ENCODE data around the gene ANKRD50. TPM values are rescaled to one million over a fixed set of nuclear protein-coding genes. Genes with fewer than 3 reads are reported as not detected.

ANKRD50 gene
- total RNA-seq, 1 donor from 2014 or later: 0.39 TPM

DNA sequence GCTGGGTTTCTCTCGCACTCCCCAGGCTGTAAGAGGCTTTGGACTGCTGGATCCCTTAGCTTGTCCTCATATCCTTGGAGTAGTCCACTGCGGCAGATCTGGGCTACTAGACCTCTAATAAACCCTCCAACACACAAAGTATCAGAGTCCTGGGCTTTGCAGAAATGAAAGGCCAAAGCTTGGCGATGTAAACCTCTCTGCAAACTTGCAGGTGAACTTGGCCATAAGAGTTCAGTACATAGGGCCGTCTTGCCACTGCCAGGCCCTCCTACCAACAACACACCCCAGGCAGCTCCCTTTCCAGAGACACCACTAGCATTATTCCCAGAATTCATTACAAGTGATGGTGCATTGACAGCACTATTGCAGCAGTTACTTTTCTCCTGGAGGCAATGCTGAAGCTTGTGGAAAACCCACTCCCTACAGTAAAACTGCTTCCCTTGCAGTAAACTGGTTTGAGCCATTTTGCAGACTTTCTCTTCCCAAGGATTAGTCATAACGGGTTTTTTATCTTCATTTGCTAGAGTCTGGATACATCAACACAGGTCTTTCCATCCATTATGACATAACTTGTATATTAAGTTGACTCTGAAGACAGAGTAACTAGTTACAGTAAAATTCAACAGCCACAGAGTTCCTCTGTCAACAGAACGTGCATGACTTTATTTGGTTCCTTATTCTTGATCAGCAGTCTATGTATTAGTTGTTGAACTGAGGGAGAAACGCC lies 2.4 kb downstream of the ANKRD50 start:
- intact Hi-C loops (cut with micrococcal nuclease): no loop called here

DNA sequence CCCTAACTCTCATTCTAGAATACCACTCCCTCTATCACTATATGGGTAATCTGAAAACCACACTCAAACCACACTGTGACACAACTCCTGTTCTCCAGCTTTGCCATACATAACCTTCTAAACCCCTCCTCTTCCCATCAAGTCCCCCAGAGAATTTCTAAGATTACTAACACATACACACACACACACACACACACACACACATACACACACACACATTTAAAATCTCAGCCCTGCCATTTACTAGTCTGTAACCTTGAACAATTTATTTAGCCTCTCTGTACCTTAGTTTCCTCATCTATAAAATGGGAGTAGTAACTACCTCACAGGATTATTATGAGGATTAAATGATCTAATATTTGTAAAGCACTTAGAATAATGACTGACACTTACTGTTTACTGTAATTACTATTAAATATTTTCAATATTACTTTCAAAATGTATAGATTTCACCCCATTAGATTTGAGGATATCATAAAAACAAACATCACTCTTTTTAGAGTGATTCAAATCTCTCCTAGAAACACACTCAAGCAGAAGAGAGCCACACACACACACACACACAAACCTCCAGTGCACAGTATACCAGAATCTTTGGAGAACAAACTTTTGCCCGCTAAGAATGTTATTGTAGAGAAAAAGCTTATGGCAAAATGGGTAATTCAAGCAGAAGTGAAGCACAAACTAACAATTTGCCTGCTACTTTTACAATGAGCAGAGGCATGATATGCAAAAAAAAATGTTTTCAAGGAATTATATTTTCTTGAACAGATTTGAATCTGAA lies 3.8 kb downstream of the ANKRD50 start:
- intact Hi-C loops (cut with micrococcal nuclease): no loop called here

DNA sequence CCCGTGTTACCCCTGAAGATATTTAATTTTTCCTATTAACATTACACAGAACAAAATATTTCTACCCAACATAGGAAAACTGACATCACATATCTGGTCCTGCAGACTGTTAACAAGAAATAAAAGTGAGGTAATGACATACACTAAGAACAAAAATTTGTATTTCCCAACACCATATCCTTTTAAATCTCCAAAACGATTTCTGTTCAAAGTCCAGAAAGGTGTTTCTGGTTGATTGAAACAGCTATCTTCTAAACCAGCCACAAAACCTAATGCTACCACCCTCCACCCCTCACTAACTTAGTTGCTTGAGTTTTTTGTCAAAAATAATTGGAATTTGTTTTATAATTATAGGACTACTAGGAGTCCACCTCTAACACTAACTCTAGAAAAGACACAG lies 7.1 kb downstream of the ANKRD50 start:
- intact Hi-C loops (cut with micrococcal nuclease): no loop called here

DNA sequence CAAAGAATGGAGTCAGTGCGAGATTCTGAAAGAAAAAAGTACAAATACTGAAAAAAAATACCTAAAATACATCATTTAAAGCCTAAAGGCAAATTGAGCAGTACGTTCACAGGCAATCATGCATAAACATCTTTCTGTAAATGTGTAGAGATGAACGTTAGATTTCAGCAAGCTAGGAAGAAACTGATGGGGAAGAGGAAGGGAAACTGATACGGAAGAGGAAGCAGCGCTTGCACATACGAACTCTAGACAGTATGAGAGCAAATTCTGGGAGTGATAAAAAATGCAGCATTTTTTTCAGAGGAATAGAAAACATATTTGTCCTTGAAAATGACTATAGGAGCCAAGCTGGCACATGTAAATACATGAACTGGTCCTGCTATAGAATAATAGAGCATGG lies 9.4 kb downstream of the ANKRD50 start:
- intact Hi-C loops (cut with micrococcal nuclease): no loop called here

DNA sequence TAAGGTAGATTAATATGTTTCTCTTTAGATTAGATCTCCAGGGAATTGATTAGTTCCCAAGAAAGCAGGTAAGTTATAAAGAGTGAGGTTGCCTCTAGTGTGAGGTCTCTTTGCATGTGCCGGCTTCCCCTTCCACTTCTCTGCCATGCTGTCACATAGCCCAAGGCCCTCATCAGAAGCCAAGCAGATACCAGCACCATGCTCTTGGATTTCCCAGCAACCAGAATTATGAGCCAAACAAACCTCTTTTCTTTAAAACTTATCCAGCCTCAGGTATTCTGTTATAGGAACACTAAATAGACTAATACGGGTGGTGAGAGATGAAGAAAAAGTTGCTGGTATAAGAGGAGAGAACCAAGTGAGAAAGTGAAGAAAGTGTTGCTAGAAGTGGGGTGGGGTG lies 15.1 kb downstream of the ANKRD50 start:
- intact Hi-C loops (cut with micrococcal nuclease): no loop called here

DNA sequence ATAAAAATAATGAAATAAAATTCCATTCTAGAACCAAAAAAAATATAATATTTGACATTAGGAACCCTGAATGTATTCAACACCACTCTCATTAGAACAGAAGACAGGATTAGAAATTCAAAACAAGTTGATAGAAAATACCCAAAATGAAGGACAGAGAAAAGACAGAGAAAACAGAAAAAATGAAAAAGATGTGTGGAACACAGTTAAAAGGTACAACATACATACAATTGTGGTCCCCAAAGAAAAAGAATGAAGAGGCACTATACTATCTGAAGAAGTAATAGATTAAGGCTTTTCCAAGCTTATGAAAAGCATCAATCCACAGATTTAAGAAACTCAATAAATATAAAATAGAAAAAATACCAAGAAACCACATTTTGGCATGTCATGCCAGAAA lies 16.4 kb downstream of the ANKRD50 start:
- intact Hi-C loops (cut with micrococcal nuclease): no loop called here

DNA sequence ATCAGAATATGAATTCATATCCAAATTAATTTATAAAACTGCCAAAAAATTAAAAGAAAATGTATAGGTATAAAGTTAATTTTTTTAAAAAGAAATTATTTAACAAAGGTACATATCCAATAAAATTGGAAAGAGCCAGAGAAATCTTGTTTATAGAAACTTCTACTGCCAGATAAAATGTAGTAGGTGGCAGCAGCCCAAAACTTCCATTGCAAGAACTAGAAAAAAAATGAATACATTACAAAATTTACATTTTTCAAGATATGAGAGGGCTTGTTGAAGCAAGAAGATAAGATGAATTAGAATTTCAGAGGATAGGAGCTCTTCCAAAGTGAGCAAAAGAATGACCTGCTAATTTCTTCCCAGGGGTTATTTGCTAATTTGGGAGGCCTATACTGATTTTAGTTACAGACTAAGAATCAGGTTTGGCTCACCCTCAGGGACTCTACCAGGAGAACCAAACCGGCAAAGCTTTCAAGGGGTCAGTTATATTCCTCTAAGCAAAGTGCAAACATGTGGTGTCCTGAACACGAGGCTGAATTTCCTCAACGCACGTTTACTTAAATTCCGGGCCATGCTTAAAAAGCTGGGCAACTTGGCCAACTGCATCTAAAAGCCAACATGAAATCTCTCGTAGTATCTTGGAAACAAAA lies 17.5 kb downstream of the ANKRD50 start:
- intact Hi-C loops (cut with micrococcal nuclease): no loop called here

DNA sequence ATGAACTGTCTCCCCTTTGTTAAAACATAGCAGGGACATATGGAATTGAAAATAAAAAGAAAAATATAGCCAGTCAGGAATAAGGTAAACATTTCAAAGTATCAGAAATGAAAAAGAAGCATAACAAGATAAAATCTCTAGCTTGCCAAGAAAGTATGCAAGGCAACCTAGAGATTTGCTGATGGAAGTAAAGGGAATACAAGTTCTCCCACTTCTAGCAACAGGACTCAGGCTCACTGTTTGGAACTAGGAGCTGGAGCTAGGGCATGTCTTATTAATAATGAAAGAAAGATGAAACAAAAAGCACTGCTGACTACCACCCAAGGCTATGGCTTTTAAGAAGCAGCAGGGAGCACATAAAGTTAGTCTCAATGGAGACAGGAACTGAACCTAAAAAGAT lies 18.2 kb downstream of the ANKRD50 start:
- intact Hi-C loops (cut with micrococcal nuclease): no loop called here

DNA sequence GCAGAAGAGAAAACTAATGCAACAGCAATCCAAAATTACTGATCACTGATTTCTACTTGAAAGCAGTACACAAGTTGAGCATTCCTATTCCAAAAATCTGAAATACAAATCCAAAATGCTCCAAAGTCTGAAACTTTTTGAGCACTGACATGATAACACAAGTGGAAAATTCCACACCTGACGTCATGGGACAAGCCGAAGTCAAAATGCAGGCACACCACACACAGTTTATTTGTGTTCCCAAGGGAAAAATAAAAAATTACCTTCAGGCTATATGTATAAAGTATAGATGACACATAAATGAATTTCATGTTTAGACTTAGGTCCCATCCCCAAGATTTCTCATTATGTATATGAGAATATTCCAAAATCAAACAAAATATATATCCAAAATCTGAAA lies 20.7 kb downstream of the ANKRD50 start:
- intact Hi-C loops (cut with micrococcal nuclease): no loop called here

DNA sequence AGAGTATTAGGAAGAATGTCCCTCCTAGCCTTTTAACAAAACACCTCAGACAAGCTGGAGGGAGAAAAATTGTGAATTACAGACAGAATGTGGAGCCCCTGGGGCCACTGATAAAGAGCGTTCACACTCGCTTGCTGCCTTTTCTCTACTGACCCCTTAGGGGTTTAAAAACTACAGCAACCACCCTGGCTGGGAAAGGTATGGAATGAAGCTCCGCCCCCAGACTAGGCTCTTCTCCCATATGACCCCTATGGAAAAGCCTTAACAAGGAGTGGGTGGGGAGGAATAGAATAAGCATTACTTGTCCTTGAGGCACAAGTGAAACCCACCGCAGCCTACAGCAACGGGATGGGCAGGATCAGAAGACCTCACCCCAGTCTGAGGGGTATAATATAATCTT lies 26.3 kb downstream of the ANKRD50 start:
- intact Hi-C loops (cut with micrococcal nuclease): no loop called here

DNA sequence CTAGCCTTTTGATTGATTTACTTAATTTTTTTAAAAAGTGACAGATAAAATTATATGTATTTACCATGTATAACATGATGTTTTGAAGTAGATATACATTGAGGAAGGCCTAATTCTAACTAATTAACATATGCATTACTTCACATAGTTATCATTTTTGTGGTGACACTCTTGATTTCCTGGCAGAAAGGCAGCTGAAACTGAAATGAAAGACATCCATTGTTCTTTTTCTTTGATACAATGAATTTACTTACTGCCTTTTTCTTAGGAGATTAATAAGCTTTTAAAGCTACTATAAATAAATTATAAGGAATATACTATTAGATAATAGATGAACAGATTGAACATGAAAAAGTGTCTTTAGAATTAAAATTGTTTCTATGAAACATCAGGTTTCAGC lies 26.7 kb downstream of the ANKRD50 start:
- intact Hi-C loops (cut with micrococcal nuclease): no loop called here

DNA sequence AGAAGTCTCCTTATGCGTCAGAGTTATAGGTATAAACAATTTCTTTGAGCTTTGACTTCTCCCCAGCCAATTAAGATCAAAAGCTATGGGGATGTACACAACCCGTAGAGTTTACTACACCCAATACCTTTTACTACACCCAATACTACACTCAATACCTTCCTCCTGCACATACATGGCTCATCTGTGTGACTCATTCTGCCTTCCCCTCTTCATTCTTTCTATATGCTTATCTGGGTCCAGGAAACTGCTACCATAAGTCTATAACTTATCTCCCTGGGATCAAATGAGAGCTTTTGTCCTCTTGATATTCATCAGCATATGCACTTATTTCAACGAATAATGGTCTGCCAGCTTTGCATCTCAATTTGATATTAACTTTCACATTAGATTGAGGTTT lies 28.2 kb downstream of the ANKRD50 start:
- intact Hi-C loops (cut with micrococcal nuclease): no loop called here

DNA sequence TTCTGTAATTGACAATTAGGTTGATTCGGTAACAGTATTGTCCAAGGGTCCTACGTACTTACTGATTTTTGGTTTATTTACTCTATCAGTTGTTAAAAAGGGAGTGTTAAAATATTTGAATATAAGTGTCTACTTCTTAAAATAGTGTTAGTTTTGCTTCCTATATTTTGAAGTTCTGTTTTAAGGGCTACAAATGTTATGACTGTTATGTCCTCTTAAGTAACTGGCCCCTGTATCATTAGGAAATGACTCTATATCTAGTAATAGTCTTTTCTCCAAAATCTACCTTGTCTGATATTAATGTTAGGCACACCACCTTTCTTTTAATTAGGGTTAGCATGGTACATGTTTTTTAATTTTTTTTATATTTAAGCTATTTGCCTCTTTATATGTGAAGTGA lies 30.1 kb downstream of the ANKRD50 start:
- intact Hi-C loops (cut with micrococcal nuclease): no loop called here

DNA sequence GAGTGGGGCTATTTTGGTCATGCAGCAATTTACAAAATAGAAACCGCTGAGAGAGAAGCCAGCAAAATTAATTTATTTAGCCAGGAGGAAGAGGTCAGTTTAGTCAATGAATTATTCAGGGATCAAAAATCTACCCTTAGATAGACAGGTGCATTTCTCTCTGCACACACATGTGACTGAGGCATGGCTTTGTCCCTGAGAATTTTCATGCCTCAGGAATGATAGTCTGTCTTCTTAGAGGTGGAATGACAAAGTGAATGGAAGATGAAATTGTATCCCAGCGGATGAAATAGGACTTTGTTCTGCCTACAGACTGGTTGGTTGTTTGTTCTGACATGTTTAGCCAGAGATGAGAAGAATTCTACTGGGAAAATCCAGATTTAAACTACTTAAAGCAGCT lies 46.0 kb downstream of the ANKRD50 start:
- intact Hi-C loops (cut with micrococcal nuclease): no loop called here

DNA sequence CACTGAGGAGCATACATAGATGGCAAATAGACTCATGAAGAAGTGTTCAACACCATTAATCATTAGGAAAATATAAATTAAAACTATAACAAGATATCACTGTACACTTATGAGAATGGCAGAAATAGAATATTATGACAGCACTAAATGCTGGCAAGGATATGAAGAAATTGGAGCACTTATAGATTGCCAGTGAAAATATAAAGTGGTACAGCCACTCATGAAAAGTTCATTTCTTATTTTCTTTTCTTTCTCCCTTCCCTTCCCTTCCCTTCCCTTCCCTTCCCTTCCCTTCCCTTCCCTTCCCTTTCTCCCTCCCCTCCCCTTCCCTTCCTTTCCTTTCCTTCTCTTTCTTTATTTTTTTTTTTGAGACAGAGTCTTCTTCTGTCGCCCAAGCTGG lies 53.7 kb downstream of the ANKRD50 start:
- intact Hi-C loops (cut with micrococcal nuclease): no loop called here

DNA sequence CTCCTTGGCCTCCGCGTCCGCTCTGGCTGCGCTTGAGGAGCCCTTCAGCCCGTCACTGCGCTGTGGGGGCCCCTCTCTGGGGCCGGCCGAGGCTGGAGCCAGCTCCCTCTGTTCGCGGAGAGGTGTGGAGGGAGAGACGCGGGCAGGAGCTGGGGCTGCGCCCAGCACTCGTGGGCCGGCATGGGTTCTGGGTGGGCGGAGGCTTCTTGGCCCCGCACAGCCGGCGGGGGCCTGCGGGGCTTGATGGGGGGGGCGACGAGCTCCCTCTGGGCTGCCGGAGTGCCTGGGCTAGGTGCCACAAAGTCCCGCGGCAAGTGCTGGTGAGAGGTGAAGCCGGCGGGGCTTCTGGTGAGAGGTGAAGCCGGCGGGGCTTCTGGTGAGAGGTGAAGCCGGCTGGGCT lies 61.9 kb downstream of the ANKRD50 start:
- intact Hi-C loops (cut with micrococcal nuclease): no loop called here

DNA sequence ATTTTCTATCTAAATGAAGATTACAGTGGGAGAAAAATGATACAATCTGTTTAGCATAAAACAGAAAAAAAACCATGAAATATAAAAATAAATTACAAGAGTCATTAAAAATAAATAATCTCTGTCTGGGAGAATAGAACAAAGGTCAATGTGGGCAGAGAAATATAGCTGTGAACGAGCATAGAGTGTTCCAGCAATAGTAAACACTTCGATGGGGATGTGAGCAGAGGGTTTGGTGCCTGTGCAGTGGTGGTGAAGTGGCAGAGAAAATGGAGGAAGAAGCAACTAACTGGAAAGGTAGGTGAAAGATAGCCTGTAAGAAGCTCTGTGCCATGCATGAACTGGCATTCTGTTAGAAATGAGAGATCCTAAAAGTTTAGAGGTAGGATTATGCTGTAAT lies 64.9 kb downstream of the ANKRD50 start:
- intact Hi-C loops (cut with micrococcal nuclease): no loop called here

DNA sequence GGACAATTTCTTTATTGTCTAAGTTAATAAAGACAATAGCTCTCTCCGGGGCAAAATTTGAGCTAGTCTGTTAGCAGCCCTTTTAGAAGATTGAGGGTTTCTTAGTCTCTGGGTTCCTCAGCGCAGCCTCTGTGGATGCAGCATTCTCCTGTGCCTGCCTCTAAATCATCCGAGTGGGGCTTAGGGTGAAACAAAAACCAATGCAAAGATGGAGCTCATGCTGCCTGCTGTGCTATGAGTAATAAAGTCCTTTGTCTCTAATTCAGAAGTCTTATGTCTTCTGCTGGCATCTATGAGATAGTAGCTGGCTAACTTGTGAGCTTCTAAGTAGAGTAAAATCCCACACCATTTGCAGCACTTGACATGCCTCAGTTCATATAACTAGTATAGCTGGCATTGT lies 67.9 kb downstream of the ANKRD50 start:
- intact Hi-C loops (cut with micrococcal nuclease): no loop called here

DNA sequence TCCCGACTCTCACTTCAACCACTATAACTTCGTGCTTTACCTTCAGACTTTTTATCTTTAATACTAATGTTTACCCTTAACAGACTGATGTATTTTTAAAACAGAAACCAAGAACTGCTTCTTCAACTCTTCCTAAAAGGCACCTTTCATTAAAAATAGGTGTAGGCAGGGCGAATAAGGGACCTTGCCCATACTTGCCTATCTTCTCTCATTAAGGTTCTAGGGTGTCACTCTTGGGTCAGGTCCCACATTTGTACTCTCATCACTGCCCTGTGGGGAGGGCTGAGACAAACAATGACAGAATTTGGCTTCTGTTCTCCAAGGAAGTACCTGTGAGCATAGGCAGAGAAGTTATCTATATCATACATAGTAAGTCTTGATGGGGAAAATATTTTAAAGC lies 69.7 kb downstream of the ANKRD50 start:
- intact Hi-C loops (cut with micrococcal nuclease): no loop called here

DNA sequence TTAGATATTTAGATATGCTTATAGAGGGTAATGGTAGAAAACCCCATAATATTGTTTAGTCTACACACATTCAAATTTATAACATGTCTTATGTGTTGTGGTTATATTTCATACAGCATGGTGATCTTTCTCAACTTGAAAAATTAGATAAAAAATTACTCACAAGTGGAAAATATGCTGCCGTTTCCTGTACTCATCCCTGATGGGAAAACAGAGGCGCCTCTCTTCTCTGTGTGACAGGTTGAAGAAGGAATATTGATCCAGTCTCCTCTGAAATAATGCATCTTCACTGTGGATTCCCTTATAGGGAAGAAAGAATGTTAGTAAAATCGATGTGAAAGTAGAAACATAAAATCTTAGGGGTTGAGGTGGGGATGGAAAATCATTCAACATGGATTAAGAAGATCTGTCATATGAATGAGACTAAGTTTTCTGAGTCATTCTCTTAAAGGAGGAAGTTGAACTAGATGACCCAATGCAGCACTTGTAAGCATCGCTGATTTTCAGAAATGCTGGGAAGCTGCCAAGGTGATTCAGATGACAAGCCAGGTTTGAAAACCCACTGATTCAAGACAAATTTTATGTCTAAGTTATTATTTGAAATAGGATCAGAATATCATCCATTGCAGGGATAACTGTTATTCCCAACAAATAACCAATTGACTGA lies 70.7 kb downstream of the ANKRD50 start:
- intact Hi-C loops (cut with micrococcal nuclease): no loop called here

DNA sequence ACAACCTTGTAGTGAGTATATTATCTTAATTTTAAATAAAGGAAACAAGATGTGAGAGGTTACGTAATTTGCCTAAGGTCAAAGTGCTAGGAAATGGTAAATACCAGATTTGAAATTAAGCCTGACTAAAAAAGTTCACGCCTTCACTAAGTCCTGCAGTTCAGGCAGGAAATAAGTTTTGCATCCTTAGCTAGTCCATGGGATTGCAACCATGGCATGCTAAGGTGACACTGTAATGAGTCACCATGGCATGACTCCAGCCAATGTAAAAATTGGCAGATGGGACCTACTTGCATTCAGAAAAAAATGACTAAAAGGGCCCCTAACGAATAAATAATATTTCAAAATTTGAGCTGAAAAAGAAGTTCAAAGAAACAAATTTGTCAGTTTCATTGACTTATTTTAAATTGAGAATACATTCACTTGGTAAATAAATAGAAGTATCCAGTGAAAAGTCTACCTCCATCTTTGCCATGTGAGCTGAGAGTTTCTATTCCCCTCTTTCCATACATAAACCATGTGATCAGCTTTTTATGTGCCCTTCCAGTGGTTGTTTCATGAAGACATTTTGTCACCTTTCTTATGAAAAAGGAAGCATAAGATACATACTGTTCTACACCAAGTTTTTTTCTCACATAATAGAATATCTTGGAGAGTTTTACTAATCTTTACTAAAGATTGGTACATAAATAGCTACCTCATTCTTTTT lies 72.4 kb downstream of the ANKRD50 start:
- intact Hi-C loops (cut with micrococcal nuclease): no loop called here

Data from T-helper 2 cell treated with Interferon-gamma antibody and Interleukin-4, amounts not matched to agents 100 ng/mL and 5 ng/mL, for 36 hours (primary cell).